Measurements from ENCODE around the gene GREB1. TPM values are rescaled to one million over a fixed set of nuclear protein-coding genes. Genes with fewer than 3 reads are reported as not detected.

Gene GREB1
- polyA plus RNA-seq, 1 donor from 2014 or later, result 17.2 TPM

DNA sequence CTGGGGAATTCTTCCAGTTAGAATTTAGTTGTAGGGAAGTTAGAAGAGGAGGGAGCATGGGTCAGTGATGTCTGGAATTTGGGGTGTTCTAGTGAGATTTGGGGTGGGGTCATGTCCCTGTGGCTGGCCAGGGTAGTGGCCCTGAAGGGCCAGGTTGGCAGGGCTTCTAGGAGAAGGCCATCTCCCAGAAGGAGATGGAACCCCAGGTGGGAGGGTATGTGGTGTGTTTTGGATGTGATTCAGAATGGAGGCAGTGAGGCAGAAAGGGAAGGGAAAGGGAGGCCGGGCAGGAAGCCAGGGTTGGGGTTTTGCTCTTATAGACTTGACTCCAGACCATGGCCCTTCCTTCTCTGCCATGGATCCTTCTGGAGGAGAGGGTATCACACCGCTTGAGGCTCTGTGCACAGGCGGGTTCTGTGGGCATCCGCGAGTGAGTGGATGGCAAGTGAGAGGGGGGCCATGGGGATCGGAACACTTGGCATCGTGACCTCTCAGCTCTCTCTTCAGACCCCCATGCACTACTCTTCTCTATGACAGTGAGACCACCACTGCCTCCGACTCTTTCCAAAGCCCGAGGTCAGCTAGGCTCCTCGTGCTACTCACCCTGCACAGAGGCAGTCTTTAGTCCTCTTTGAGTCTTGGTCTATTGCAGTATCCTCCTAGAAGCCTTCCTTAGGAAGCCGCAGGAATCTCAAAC, 7.3 kb downstream of the GREB1 start:
- Histone ChIP-seq H3K36me3 (ENCODE audit: insufficient read depth, low read length) (no peaks in the 10 kb centered on the region), H4K20me1 (ENCODE audit: insufficient read depth) (no peaks in the 10 kb centered on the region), H3K79me2 (replicated peaks; ENCODE audit: insufficient read depth, low read length) (no peaks in the 10 kb centered on the region), H3F3A (ENCODE audit: insufficient read depth, low read length, poor library complexity, severe bottlenecking) (no peaks in the 10 kb centered on the region), H3K27ac (ENCODE audit: low read length) (no peak overlapping the region), H3K4me3 (ENCODE audit: low read length) (no peak overlapping the region), H2AFZ (ENCODE audit: low read depth, low read length) (no peak overlapping the region), H3K9me3 (ENCODE audit: low read length) (no peaks in the 10 kb centered on the region), H3K9me2 (ENCODE audit: insufficient read depth, low read length) (no peaks in the 10 kb centered on the region), H3K27me3 (ENCODE audit: insufficient read depth, low read depth, low read length) (no peaks in the 10 kb centered on the region), H3K4me2 (ENCODE audit: low read length) (no peak overlapping the region), H3K9ac (ENCODE audit: low read length) (no peak overlapping the region)
- TF ChIP-seq POLR2AphosphoS5 (IDR thresholded peaks at IDR 0.05), result no peak
- TF ChIP-seq RAD21 (conservative IDR thresholded peaks at IDR 0.05), result no peak
- no peak for TF ChIP-seq MXI1 (conservative IDR thresholded peaks at IDR 0.05; ENCODE audit: poor library complexity, severe bottlenecking)
- TF ChIP-seq, protein P1, sequence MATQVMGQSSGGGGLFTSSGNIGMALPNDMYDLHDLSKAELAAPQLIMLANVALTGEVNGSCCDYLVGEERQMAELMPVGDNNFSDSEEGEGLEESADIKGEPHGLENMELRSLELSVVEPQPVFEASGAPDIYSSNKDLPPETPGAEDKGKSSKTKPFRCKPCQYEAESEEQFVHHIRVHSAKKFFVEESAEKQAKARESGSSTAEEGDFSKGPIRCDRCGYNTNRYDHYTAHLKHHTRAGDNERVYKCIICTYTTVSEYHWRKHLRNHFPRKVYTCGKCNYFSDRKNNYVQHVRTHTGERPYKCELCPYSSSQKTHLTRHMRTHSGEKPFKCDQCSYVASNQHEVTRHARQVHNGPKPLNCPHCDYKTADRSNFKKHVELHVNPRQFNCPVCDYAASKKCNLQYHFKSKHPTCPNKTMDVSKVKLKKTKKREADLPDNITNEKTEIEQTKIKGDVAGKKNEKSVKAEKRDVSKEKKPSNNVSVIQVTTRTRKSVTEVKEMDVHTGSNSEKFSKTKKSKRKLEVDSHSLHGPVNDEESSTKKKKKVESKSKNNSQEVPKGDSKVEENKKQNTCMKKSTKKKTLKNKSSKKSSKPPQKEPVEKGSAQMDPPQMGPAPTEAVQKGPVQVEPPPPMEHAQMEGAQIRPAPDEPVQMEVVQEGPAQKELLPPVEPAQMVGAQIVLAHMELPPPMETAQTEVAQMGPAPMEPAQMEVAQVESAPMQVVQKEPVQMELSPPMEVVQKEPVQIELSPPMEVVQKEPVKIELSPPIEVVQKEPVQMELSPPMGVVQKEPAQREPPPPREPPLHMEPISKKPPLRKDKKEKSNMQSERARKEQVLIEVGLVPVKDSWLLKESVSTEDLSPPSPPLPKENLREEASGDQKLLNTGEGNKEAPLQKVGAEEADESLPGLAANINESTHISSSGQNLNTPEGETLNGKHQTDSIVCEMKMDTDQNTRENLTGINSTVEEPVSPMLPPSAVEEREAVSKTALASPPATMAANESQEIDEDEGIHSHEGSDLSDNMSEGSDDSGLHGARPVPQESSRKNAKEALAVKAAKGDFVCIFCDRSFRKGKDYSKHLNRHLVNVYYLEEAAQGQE (IDR thresholded peaks at IDR 0.05; ENCODE audit: borderline replicate concordance), result no peak
- no peak for TF ChIP-seq TAF1 (IDR thresholded peaks at IDR 0.05; ENCODE audit: low read depth)
- TF ChIP-seq EZH2 (IDR thresholded peaks at IDR 0.05; ENCODE audit: borderline replicate concordance, insufficient read depth, low read length, poor library complexity, severe bottlenecking), result no peak
- no peak for TF ChIP-seq SMC3 (conservative IDR thresholded peaks at IDR 0.05; ENCODE audit: poor library complexity)
- TF ChIP-seq CTCF (IDR thresholded peaks at IDR 0.05; ENCODE audit: poor library complexity, severe bottlenecking), result no peak
- no peak for TF ChIP-seq EP300 (conservative IDR thresholded peaks at IDR 0.05; ENCODE audit: poor library complexity, severe bottlenecking)

- H3K79me2 ChIP-seq (replicated peaks; ENCODE audit: insufficient read depth, low read length), result no peaks in the 10 kb centered on the region
Measured at GRCh38 chr2:11541693-11542274, 7.9 kb downstream of the GREB1 start.

More at GRCh38 chr2:11541693-11542274, 7.9 kb downstream of the GREB1 start:
- no peak overlapping the region for H3K4me2 ChIP-seq (ENCODE audit: low read length)
- H3K4me3 ChIP-seq (ENCODE audit: low read length), result no peak overlapping the region
- H3K27ac ChIP-seq (ENCODE audit: low read length), result no peak overlapping the region
- H4K20me1 ChIP-seq (ENCODE audit: insufficient read depth), result no peaks in the 10 kb centered on the region
- H3K27me3 ChIP-seq (ENCODE audit: insufficient read depth, low read depth, low read length), result no peaks in the 10 kb centered on the region
- H3K36me3 ChIP-seq (ENCODE audit: insufficient read depth, low read length), result no peaks in the 10 kb centered on the region
- no peaks in the 10 kb centered on the region for H3K9me3 ChIP-seq (ENCODE audit: low read length)
- TF ChIP-seq RAD21 (conservative IDR thresholded peaks at IDR 0.05) (no peak), EP300 (conservative IDR thresholded peaks at IDR 0.05; ENCODE audit: poor library complexity, severe bottlenecking) (no peak), POLR2AphosphoS5 (IDR thresholded peaks at IDR 0.05) (no peak), CTCF (IDR thresholded peaks at IDR 0.05; ENCODE audit: poor library complexity, severe bottlenecking) (no peak), TAF1 (IDR thresholded peaks at IDR 0.05; ENCODE audit: low read depth) (no peak), EZH2 (IDR thresholded peaks at IDR 0.05; ENCODE audit: borderline replicate concordance, insufficient read depth, low read length, poor library complexity, severe bottlenecking) (no peak), MXI1 (conservative IDR thresholded peaks at IDR 0.05; ENCODE audit: poor library complexity, severe bottlenecking) (no peak), SMC3 (conservative IDR thresholded peaks at IDR 0.05; ENCODE audit: poor library complexity) (no peak)
- TF ChIP-seq, protein P1 (IDR thresholded peaks at IDR 0.05; ENCODE audit: borderline replicate concordance), result no peak
- no peaks in the 10 kb centered on the region for H3F3A ChIP-seq (ENCODE audit: insufficient read depth, low read length, poor library complexity, severe bottlenecking)
- H3K9ac ChIP-seq (ENCODE audit: low read length), result no peak overlapping the region
- no peaks in the 10 kb centered on the region for H3K9me2 ChIP-seq (ENCODE audit: insufficient read depth, low read length)
- no peak overlapping the region for H2AFZ ChIP-seq (ENCODE audit: low read depth, low read length)

Data from neural cell (in vitro differentiated cells).